Measurements from ENCODE around the gene RBCK1. TPM values are rescaled to one million over a fixed set of nuclear protein-coding genes. Genes with fewer than 3 reads are reported as not detected.

Gene RBCK1
- total RNA-seq, 1 donor from 2014 or later, result 111 TPM

DNA sequence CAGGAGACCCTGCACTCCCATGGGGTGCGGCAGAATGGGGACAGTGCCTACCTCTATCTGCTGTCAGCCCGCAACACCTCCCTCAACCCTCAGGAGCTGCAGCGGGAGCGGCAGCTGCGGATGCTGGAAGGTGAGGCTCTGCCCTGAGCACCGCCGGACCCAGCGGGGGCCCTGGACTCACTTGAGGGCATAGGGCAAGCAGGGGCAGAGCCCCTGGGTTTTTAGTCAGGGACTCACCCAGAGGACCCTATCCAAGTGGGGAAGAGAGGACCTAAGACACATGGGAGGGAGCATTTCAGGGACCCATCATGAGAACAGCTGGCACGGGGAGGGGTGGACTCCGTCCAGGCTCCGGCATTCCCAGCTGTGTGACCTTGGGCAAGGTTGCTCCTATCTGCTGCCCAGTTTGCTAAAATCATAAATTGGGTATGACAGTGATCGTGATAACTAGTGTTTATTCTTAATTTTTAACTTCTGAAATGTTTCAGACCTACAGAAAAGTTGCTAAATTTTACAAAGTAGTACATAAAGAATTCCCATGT is 9.8 kb downstream of the RBCK1 start:
- Mint-ChIP-seq H3K27ac (no peak overlapping the region), H3K4me3 (no peak overlapping the region), H3K4me1 (no peaks in the 10 kb centered on the region), H3K36me3 (peaks cover 45% of the 10 kb centered on the region), H3K9me3 (peaks cover 3% of the 10 kb centered on the region), H3K27me3 (ENCODE audit: low read depth) (no peaks in the 10 kb centered on the region)
- TF ChIP-seq, protein P1, sequence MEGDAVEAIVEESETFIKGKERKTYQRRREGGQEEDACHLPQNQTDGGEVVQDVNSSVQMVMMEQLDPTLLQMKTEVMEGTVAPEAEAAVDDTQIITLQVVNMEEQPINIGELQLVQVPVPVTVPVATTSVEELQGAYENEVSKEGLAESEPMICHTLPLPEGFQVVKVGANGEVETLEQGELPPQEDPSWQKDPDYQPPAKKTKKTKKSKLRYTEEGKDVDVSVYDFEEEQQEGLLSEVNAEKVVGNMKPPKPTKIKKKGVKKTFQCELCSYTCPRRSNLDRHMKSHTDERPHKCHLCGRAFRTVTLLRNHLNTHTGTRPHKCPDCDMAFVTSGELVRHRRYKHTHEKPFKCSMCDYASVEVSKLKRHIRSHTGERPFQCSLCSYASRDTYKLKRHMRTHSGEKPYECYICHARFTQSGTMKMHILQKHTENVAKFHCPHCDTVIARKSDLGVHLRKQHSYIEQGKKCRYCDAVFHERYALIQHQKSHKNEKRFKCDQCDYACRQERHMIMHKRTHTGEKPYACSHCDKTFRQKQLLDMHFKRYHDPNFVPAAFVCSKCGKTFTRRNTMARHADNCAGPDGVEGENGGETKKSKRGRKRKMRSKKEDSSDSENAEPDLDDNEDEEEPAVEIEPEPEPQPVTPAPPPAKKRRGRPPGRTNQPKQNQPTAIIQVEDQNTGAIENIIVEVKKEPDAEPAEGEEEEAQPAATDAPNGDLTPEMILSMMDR (IDR thresholded peaks at IDR 0.05; ENCODE audit: unreplicated experiment), result no peak
- no peak for DNase-seq (ENCODE audit: low spot score in 2 of 2, unreplicated experiment in 2 of 2)

DNA sequence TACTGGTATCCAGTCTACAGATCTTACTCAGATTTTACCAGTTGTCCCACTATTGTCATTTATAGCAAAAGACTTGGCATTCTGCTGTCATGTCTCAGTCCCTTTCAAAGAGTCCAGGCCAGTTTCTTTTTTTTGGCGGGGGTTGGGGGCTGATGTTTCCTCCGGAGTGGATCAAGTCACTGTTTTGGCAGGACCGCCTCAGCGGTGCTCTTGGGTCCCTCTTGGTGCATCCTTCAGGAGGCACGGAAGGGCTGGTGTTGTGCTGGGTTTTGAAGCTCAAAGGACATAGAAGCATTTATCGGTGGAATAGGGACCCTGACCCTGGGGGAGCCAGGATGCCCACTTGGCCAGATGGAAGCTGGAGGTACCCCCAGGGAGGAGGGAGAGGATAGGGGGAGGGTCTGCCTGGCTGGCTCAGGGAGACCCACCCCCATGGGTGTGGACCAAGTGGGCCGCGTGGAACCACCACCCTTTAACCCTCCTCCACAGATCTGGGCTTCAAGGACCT is 10.8 kb downstream of the RBCK1 start:
- H3K27ac Mint-ChIP-seq, result no peak overlapping the region
- TF ChIP-seq, protein P1 (IDR thresholded peaks at IDR 0.05; ENCODE audit: unreplicated experiment), result no peak

DNA sequence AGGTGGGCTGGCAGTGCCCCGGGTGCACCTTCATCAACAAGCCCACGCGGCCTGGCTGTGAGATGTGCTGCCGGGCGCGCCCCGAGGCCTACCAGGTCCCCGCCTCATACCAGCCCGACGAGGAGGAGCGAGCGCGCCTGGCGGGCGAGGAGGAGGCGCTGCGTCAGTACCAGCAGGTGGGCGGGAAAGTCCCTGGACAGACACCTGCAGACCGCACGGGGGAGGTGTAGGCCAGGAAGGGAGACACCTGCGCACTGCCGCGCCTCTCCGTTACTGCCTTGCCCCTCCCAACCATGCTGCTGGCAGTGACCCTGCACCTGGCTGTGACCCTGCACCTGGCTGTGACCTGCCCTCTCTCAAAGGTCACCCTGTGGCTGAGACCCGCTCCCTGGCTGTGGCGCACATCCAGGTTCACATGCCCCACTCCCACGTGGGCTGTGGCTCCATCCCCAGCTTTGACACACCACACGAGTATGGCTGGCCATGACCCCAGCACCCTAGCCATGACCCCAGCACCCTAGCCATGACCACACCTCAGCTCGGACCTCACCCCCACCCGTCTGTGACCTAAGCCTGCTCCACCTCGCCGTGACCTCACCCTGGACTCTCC is 11.6 kb downstream of the RBCK1 start:
- H3K27me3 Mint-ChIP-seq (ENCODE audit: low read depth), result no peaks in the 10 kb centered on the region
- no peaks in the 10 kb centered on the region for H3K9me3 Mint-ChIP-seq
- no peak overlapping the region for H3K4me3 Mint-ChIP-seq
- peaks cover 50% of the 10 kb centered on the region for H3K36me3 Mint-ChIP-seq
- no peak for DNase-seq (ENCODE audit: low spot score in 2 of 2, unreplicated experiment in 2 of 2)
- no peaks in the 10 kb centered on the region for H3K4me1 Mint-ChIP-seq
- no peak overlapping the region for H3K27ac Mint-ChIP-seq
- TF ChIP-seq, protein P1 (IDR thresholded peaks at IDR 0.05; ENCODE audit: unreplicated experiment), result no peak

More for the DNA sequence above, 10.8 kb downstream of the RBCK1 start:
- no peak overlapping the region for H3K4me3 Mint-ChIP-seq
- no peaks in the 10 kb centered on the region for H3K27me3 Mint-ChIP-seq (ENCODE audit: low read depth)
- no peaks in the 10 kb centered on the region for H3K9me3 Mint-ChIP-seq
- DNase-seq (ENCODE audit: low spot score in 2 of 2, unreplicated experiment in 2 of 2), result no peak
- no peaks in the 10 kb centered on the region for H3K4me1 Mint-ChIP-seq
- H3K36me3 Mint-ChIP-seq, result peaks cover 42% of the 10 kb centered on the region

DNA sequence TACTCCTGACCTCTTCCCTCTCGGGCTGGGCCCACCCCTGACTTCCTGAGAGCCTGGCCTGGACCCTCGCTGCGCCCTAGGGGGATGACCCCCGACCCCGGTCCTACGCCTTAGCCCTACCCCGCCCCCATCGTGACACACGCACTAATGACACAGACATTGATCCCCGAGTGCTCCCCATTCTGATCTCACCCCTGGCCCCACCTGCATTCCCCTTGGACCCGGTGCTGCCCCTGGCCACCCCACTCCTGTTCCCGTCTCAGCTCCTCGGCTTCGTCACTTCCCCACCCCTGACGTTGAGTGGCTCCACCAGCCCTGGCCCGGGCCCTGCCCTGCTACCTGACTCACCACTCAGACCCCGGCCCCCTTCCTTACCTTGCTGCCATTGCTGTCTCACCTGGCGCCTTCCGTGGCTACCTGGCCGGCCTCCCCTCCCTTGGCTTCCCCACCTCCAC is 12.1 kb downstream of the RBCK1 start:
- Mint-ChIP-seq H3K9me3 (no peaks in the 10 kb centered on the region), H3K4me1 (no peaks in the 10 kb centered on the region), H3K4me3 (no peak overlapping the region), H3K36me3 (peaks cover 51% of the 10 kb centered on the region), H3K27ac (no peak overlapping the region), H3K27me3 (ENCODE audit: low read depth) (no peaks in the 10 kb centered on the region)
- no peak for DNase-seq (ENCODE audit: low spot score in 2 of 2, unreplicated experiment in 2 of 2)
- TF ChIP-seq, protein P1 (IDR thresholded peaks at IDR 0.05; ENCODE audit: unreplicated experiment), result no peak

DNA sequence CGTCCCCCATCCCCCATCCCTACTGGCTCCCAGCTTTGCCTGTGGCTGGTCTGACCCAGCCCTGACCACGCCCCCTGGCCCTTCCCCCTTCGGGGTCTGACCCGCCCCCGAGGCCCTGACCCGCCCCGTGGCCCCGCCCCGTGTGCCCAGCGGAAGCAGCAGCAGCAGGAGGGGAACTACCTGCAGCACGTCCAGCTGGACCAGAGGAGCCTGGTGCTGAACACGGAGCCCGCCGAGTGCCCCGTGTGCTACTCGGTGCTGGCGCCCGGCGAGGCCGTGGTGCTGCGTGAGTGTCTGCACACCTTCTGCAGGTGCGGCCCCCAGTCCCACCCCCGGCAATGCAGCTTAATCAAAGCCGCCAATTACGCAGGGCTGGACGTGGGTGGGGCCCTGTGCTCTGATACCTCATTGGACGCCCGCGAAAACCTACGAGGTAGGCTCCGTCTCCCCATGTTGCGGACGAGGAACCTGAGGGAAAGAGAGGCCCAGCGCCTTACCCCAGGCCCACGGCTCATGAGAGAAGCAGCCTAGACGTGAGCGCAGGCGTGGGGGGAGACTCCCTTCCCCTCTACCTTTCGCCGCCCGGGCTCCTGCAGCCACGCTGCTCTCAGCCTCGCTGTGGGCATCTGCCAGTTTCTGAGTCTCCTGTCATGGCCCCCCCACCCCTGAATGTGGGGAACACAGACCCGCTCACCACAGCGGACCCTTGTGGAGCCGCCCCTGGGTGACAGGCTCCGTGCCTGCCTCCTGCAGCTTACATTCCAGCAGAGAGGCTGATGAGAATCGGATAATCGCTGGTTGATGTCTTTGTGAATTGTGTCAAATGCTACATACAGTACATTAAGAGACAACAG is 12.8 kb downstream of the RBCK1 start:
- Mint-ChIP-seq H3K27me3 (ENCODE audit: low read depth) (no peaks in the 10 kb centered on the region), H3K4me1 (no peaks in the 10 kb centered on the region), H3K27ac (no peak overlapping the region), H3K9me3 (no peaks in the 10 kb centered on the region), H3K4me3 (no peak overlapping the region), H3K36me3 (peaks cover 44% of the 10 kb centered on the region)
- TF ChIP-seq, protein P1 (IDR thresholded peaks at IDR 0.05; ENCODE audit: unreplicated experiment), result no peak
- no peak for DNase-seq (ENCODE audit: low spot score in 2 of 2, unreplicated experiment in 2 of 2)

Data from mesothelial cell of epicardium (in vitro differentiated cells).